ENCODE results near the gene SPATC1L. TPM values are rescaled to one million over a fixed set of nuclear protein-coding genes. Genes with fewer than 3 reads are reported as not detected.

SPATC1L gene
- total and polyA plus RNA-seq, 7 experiments from 2014 or later = 3.7 to 17.9 (median 11.4) TPM

DNA sequence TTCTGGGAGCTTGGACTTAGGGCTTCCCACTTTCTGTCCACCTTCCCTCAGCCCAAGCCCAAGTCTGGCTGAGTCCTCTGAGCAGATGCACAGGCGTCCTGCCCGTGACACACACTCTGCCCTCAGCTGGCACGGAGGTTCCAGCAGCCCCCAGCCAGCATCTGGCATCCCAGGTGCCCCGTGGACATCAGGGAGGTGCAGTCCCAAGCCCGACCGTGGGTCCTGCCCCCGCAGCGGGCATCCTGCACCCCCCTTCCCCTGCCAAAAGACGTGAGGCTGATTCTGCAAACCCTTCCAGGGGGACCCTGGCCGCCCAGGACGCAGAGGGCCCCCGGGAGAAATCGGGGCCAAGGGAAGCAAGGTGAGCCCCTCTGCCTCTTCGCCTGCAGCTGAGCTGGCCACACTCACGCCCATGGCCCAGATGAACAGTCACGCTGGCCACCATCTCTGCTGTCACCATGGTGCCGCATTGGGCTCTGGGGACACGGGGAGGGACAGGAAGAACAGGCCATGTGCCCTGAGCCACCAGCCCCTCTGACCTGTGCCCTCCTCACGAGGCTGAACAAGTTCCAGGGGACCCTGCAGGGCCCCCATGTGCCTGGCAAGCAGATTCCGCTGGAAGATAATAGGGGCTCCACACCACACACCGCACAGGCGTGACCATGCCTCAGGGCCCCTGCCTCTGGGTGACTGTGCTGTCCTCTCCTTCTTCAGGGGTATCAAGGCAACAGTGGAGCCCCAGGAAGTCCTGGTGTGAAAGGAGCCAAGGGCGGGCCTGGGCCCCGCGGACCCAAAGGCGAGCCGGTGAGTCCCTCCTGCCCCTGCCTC is 65.7 kb downstream of the SPATC1L start:
- peak in 1 of 9 donors; percentile 11 for DNase-seq

DNA sequence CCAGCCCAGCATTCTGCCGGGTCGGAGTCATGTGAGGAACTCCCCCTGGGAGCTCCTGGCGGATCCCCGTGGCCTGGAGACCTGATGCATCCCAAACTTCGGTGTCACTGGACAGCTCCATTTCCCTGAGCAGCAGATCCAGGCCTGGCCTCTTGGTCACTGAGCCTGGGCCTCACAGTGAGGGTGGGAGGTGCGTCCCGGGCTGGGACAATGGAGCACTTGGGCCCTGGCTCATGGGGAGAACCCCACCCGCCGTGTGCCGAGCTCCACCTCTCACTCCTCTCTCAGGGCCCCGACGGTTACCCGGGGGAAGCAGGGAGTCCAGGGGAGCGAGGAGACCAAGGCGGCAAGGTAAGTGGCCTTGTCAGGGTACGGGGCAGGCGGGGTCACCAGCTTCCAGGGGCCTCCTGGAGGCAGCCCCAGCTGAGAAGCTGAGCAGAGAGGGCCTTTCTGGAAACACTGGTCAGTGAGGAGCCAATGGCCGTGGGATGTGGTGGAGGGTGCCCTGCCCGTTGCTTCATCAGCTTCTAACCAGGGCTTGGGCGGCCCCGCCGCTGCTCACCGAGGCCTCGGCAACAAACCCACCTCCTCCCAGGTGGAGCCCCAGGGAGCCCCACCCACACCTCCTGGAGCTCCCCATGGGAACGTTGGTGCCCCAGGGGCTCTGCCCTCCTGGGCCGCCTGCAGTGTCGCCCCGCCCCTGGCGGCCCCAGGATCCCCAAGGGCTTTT is 66.5 kb downstream of the SPATC1L start:
- no peak overlapping the region for H3K27ac ChIP-seq (ENCODE audit: low read depth, low read length)
- H3K27me3 Mint-ChIP-seq = no peaks in the 10 kb centered on the region
- DNase-seq (peak in 1 of 9 donors; percentile 10), ATAC-seq (no peak)
- no peaks in the 10 kb centered on the region for H3K27me3 ChIP-seq (ENCODE audit: control insufficient read depth in 2 of 2, insufficient read depth in 2 of 2, low read length in 2 of 2)
- no peaks in the 10 kb centered on the region for H3K4me1 ChIP-seq (ENCODE audit: control insufficient read depth in 2 of 2, insufficient read depth in 2 of 2, low read length in 2 of 2)
- no peaks in the 10 kb centered on the region for H3K4me1 Mint-ChIP-seq
- H3K9me3 Mint-ChIP-seq = peaks cover 0 to 2% (median 0%) of the 10 kb centered on the region in 11 donors
- intact Hi-C loops (cut with micrococcal nuclease) = no loop called here
- CTCF ChIA-PET = no interaction called here
- H3K27ac Mint-ChIP-seq = no peak overlapping the region
- H3K4me3 ChIP-seq (ENCODE audit: low read length) = no peak overlapping the region
- peaks cover 0 to 20% (median 0%) of the 10 kb centered on the region in 3 experiments for H3K36me3 ChIP-seq (ENCODE audit: control insufficient read depth in 2 of 3, insufficient read depth in 3 of 3, low read length in 3 of 3)
- H3K4me3 Mint-ChIP-seq = no peak overlapping the region
- peaks cover 0 to 16% (median 0%) of the 10 kb centered on the region in 5 donors for H3K36me3 Mint-ChIP-seq
- POLR2A ChIA-PET = interaction anchor here (0.7 kb wide), 1 partner anchor 19 kb away, joined by 3 read pairs; no protein-coding TSS in a partner anchor
- peaks cover 0 to 6% (median 0%) of the 10 kb centered on the region in 3 experiments for H3K9me3 ChIP-seq (ENCODE audit: control insufficient read depth in 2 of 3, low read length in 3 of 3)

More for the DNA sequence above, 65.7 kb downstream of the SPATC1L start:
- ChIA-PET CTCF (no interaction called here), POLR2A (interaction anchor here (0.7 kb wide), 1 partner anchor 20 kb away, joined by 3 read pairs; no protein-coding TSS in a partner anchor)
- H3K27me3 ChIP-seq (ENCODE audit: control insufficient read depth in 2 of 2, insufficient read depth in 2 of 2, low read length in 2 of 2) = no peaks in the 10 kb centered on the region
- H3K4me3 Mint-ChIP-seq = no peak overlapping the region
- intact Hi-C loops (cut with micrococcal nuclease) = no loop called here
- H3K36me3 ChIP-seq (ENCODE audit: control insufficient read depth in 2 of 3, insufficient read depth in 3 of 3, low read length in 3 of 3) = peaks cover 0 to 15% (median 0%) of the 10 kb centered on the region in 3 experiments
- H3K36me3 Mint-ChIP-seq = peaks cover 0 to 17% (median 0%) of the 10 kb centered on the region in 5 donors
- H3K27ac Mint-ChIP-seq = no peak overlapping the region
- no peak overlapping the region for H3K4me3 ChIP-seq (ENCODE audit: low read length)
- H3K27me3 Mint-ChIP-seq = no peaks in the 10 kb centered on the region
- H3K4me1 ChIP-seq (ENCODE audit: control insufficient read depth in 2 of 2, insufficient read depth in 2 of 2, low read length in 2 of 2) = no peaks in the 10 kb centered on the region
- peaks cover 0 to 6% (median 0%) of the 10 kb centered on the region in 3 experiments for H3K9me3 ChIP-seq (ENCODE audit: control insufficient read depth in 2 of 3, low read length in 3 of 3)
- H3K27ac ChIP-seq (ENCODE audit: low read depth, low read length) = no peak overlapping the region
- H3K9me3 Mint-ChIP-seq = peaks cover 0 to 4% (median 0%) of the 10 kb centered on the region in 11 donors
- no peak for ATAC-seq
- peaks cover 0 to 2% (median 0%) of the 10 kb centered on the region in 7 donors for H3K4me1 Mint-ChIP-seq

DNA sequence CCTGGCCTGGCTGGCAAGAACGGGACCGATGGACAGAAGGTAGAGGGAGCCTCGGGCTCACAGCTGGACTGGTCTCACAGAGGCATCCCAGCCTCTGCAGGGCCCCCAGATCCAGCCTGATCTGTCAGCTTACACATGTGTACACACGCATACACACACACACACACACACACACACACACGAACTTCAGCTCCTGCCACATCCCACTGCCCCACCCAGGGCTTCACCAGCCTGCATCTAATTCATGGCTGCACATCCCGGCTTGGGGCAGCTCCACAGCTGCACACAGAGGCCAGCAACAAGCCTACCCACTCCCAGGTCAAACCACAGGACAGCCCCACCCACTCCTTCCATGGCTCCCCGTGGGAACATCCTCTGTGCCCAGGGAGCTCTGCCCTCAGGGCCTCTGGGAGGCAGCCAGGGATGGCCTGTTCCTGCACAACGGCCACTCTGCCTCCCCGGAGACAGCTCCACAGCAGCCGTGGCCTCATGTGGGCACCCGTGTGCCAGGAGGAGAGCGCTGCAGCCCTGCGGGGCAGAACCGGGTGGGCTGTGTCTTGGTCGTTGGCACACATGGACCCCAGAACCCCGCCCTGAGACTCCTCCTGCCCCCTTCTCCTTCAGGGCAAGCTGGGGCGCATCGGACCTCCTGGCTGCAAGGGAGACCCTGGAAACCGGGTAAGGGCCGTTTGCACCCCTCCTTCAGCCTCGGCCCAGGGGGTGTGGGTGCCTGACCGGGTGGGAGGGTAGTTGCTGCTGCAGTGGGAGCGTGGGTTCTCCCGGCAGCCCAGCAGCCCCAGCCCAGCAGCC is 67.3 kb downstream of the SPATC1L start:
- no peak for ATAC-seq
- ChIA-PET CTCF (no interaction called here), POLR2A (no interaction called here)
- no peak overlapping the region for H3K4me3 Mint-ChIP-seq
- peaks cover 0 to 6% (median 0%) of the 10 kb centered on the region in 3 experiments for H3K9me3 ChIP-seq (ENCODE audit: control insufficient read depth in 2 of 3, low read length in 3 of 3)
- H3K27me3 ChIP-seq (ENCODE audit: control insufficient read depth in 2 of 2, insufficient read depth in 2 of 2, low read length in 2 of 2) = no peaks in the 10 kb centered on the region
- peaks cover 0 to 22% (median 0%) of the 10 kb centered on the region in 3 experiments for H3K36me3 ChIP-seq (ENCODE audit: control insufficient read depth in 2 of 3, insufficient read depth in 3 of 3, low read length in 3 of 3)
- peaks cover 0 to 16% (median 0%) of the 10 kb centered on the region in 5 donors for H3K36me3 Mint-ChIP-seq
- H3K4me1 ChIP-seq (ENCODE audit: control insufficient read depth in 2 of 2, insufficient read depth in 2 of 2, low read length in 2 of 2) = no peaks in the 10 kb centered on the region
- no peak overlapping the region for H3K27ac Mint-ChIP-seq
- H3K4me3 ChIP-seq (ENCODE audit: low read length) = no peak overlapping the region
- no peaks in the 10 kb centered on the region for H3K4me1 Mint-ChIP-seq
- intact Hi-C loops (cut with micrococcal nuclease) = no loop called here
- H3K27me3 Mint-ChIP-seq = no peaks in the 10 kb centered on the region
- H3K27ac ChIP-seq (ENCODE audit: low read depth, low read length) = no peak overlapping the region
- DNase-seq = peak in 1 of 9 donors; percentile 12
- peaks cover 0 to 2% (median 0%) of the 10 kb centered on the region in 11 donors for H3K9me3 Mint-ChIP-seq

DNA sequence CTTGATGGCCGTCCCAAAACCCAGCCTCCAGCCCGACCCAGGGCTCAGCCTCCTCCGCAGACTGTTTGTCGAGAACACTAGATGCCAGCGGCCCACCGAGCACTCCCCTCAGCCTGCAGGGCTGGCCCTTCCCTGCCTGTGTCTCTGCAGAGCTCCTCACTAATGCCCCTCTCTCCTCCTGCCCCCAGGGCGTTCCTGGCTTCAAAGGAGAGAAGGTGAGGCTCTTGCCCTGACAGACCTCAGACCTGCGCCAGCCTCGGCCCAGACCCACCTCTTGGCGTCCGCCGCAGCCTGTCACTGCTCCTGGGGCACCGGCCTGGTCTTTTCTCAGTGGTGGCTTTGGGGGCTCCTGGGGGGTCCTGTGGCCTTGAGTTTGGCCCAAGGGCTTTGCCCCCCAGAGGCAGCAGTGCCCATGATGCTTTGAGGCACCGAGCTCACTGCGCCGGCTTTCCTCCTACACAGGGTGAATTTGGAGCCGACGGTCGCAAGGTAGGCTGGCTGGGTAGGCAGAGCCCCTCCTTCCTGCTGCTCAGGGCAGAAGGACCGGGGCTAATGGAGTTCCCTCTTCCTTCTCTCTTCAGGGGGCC is 68.0 kb downstream of the SPATC1L start:
- H3K4me3 Mint-ChIP-seq = no peak overlapping the region
- H3K27me3 ChIP-seq (ENCODE audit: control insufficient read depth in 2 of 2, insufficient read depth in 2 of 2, low read length in 2 of 2) = no peaks in the 10 kb centered on the region
- no peak overlapping the region for H3K27ac ChIP-seq (ENCODE audit: low read depth, low read length)
- intact Hi-C loops (cut with micrococcal nuclease) = no loop called here
- ATAC-seq = no peak
- H3K36me3 Mint-ChIP-seq = peaks cover 0 to 19% (median 0%) of the 10 kb centered on the region in 5 donors
- peaks cover 0 to 6% (median 0%) of the 10 kb centered on the region in 3 experiments for H3K9me3 ChIP-seq (ENCODE audit: control insufficient read depth in 2 of 3, low read length in 3 of 3)
- H3K4me1 ChIP-seq (ENCODE audit: control insufficient read depth in 2 of 2, insufficient read depth in 2 of 2, low read length in 2 of 2) = no peaks in the 10 kb centered on the region
- H3K4me1 Mint-ChIP-seq = no peaks in the 10 kb centered on the region
- H3K4me3 ChIP-seq (ENCODE audit: low read length) = no peak overlapping the region
- peaks cover 0 to 2% (median 0%) of the 10 kb centered on the region in 11 donors for H3K9me3 Mint-ChIP-seq
- H3K36me3 ChIP-seq (ENCODE audit: control insufficient read depth in 2 of 3, insufficient read depth in 3 of 3, low read length in 3 of 3) = peaks cover 0 to 22% (median 0%) of the 10 kb centered on the region in 3 experiments
- no peak overlapping the region for H3K27ac Mint-ChIP-seq
- H3K27me3 Mint-ChIP-seq = no peaks in the 10 kb centered on the region
- ChIA-PET POLR2A (no interaction called here), CTCF (no interaction called here)
- peak in 1 of 9 donors; percentile 8 for DNase-seq

DNA sequence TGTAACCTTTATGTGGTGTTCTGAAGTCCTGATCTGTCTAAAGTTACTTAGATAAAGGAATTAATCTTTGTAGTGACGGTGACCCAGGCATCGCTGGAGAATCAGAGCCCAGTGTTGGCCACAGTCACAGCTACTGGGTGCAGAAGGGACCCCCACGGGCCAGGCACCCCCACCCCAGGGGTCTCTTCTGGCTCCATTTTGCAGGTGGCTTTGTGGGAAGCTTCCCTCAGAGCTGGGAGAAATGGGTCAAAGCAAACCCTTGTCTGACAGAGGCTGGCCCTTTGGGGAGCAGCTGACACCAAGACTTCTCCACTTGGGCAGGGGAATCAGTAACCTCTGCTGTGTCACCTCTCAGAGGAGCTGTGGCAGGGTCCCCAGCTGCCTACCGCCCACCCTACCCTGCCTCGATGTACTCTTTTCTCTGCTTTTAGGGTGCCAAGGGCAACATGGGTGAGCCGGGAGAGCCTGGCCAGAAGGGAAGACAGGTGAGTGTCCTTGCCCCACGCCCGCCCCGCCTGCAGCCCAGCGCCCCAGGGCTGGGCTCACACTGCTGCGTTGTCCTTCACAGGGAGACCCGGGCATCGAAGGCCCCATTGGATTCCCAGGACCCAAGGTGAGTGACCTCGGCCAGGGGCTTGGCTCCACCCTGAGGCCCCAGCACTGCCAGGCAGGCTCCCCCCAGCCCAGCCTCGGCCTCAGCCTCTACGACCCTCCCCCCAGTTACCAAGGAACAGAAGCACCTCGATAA is 68.6 kb downstream of the SPATC1L start:
- POLR2A ChIA-PET = no interaction called here
- Mint-ChIP-seq H3K36me3 (peaks cover 0 to 19% (median 0%) of the 10 kb centered on the region in 5 donors), H3K27ac (no peak overlapping the region), H3K27me3 (no peaks in the 10 kb centered on the region), H3K4me1 (no peaks in the 10 kb centered on the region), H3K4me3 (no peak overlapping the region), H3K9me3 (peaks cover 0 to 2% (median 0%) of the 10 kb centered on the region in 11 donors)
- H3K4me3 ChIP-seq (ENCODE audit: low read length) = no peak overlapping the region
- CTCF ChIA-PET = no interaction called here
- DNase-seq (peak in 2 of 9 donors; percentile 6 to 11), ATAC-seq (no peak)
- H3K4me1 ChIP-seq (ENCODE audit: control insufficient read depth in 2 of 2, insufficient read depth in 2 of 2, low read length in 2 of 2) = no peaks in the 10 kb centered on the region
- H3K27ac ChIP-seq (ENCODE audit: low read depth, low read length) = no peak overlapping the region
- H3K27me3 ChIP-seq (ENCODE audit: control insufficient read depth in 2 of 2, insufficient read depth in 2 of 2, low read length in 2 of 2) = no peaks in the 10 kb centered on the region
- intact Hi-C loops (cut with micrococcal nuclease) = no loop called here
- H3K36me3 ChIP-seq (ENCODE audit: control insufficient read depth in 2 of 3, insufficient read depth in 3 of 3, low read length in 3 of 3) = peaks cover 0 to 22% (median 0%) of the 10 kb centered on the region in 3 experiments
- H3K9me3 ChIP-seq (ENCODE audit: control insufficient read depth in 2 of 3, low read length in 3 of 3) = peaks cover 0 to 6% (median 0%) of the 10 kb centered on the region in 3 experiments
